ENCODE data around the gene CYP4F12. TPM values are rescaled to one million over a fixed set of nuclear protein-coding genes. Genes with fewer than 3 reads are reported as not detected.
A peak's percentile ranks its signal among the peaks of the same experiment; 100 is the strongest.
"Not testable (repeated sequence)": the region's sequence is repeated elsewhere in the genome, so short reads cannot be mapped to it uniquely, and the experiment has no call there.

Gene CYP4F12
- total RNA-seq, 1 donor from 2014 or later: not detected

GRCh38 chr19:15650123-15650522 is 22.8 kb upstream of the CYP4F12 start:
- DNase-seq (ENCODE audit: low read depth in 2 of 2): not testable (repeated sequence)

DNA sequence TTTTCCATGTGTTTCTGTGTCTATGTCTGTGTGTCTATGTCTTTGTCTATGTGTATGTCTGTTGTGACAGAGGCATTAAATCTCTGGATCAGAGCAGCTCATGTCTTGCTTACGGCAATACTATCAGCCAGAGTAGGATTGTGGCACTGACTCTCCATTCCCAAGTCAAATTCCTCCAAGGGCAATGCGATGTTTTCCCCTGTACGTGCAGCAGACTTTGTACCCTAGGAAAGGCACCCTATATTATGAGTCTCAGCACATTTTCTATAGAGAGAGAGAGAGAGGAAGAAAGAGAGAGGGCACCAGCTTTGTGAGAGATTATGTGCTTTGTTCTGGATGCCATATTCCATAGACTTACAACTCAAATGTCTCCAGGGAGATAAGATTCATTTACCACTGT is 21.1 kb upstream of the CYP4F12 start:
- no peak for DNase-seq (ENCODE audit: low read depth in 2 of 2)

DNA sequence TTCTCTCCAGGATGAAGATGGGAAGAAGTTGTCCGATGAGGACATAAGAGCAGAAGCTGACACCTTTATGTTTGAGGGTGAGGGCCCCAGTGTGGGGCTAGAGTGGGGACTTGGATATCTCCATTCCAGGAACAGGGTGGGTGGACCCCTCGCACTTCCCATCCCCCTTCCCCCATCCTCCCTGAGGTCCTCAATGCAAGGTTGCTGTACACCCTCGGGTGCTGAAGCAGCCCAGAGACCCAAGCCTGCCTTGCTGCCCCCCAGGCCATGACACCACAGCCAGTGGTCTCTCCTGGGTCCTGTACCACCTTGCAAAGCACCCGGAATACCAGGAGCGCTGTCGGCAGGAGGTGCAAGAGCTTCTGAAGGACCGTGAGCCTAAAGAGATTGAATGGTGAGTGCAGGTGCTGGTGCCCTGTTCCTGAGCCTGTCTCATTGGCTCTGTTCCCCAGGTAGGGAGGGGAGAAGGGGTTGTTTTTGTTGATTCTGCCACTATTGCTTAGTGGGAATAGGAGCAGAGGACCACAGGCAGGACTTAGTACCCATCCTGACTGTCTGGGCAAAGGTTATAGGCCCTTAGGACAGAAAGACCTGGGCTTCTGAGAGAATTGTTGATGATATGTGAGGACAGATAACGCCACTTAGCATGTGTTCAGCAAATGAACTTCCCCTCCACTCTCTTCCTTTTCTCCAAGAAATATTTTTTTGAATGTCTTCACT is 20.2 kb upstream of the CYP4F12 start:
- DNase-seq (ENCODE audit: low read depth in 2 of 2): no peak

DNA sequence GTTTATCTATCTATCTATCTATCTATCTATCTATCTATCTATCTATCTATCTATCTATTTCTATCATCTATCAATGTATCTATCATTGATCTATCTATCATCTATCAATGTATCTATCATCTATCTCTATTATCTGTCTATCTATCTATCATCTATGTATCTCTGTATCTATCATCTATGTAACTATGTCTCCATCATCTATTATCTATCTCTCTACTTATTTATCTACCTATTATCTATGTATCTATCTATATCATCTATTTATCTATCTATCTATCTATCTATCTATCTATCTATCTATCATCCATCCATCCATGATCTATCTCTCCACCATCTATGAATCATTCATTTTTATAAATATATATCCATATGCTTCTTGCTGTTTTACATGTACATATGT is 16.4 kb upstream of the CYP4F12 start:
- no peak for DNase-seq (ENCODE audit: low read depth in 2 of 2)

DNA sequence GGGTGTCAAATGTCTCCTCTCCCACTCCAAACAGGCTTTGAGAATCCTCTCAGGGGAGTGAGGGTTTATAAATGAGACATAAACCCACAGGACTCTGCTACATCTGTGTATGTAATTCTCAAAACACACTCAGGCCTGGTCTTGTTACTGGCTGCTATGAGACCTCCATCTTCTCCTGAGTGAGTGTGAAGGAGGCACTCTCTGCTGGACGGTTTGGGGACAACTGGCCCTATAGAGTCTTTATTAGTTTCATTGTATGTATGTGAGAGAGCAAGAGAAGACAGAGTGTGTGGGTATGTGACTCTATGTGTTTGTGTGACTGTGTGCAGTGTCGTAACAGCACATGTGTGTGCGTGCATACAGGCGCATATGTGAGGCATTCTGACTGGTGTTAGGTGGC is 9.6 kb upstream of the CYP4F12 start:
- DNase-seq (ENCODE audit: low read depth in 2 of 2): no peak

GRCh38 chr19:15666186-15666585 is 6.7 kb upstream of the CYP4F12 start:
- DNase-seq (ENCODE audit: low read depth in 2 of 2): no peak

DNA sequence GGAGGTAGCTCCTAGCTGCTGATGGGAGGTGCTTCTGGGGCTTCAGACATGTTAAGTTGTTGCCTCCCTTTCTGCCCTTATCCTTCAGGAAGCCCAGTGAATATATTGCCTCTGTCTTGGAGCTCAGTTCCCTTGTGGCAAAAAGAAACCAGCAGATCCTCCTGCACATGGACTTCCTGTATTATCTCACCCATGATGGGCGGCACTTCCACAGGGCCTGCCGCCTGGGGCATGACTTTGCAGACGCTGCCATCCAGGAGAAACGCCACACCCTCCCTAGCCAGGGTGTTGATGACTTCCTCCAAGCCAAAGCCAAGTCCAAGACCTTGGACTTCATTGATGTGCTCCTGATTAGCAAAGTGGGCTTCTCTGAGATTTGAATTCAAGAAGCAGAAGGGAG is 6.0 kb upstream of the CYP4F12 start:
- DNase-seq (ENCODE audit: low read depth in 2 of 2): no peak

- DNase-seq (ENCODE audit: low read depth in 2 of 2): no peak
Observed at GRCh38 chr19:15669440-15669839, 3.4 kb upstream of the CYP4F12 start.

GRCh38 chr19:15669891-15670290 is 3.0 kb upstream of the CYP4F12 start:
- DNase-seq (ENCODE audit: low read depth in 2 of 2): no peak

GRCh38 chr19:15671237-15671821 is 1.6 kb upstream of the CYP4F12 start:
- no peak for DNase-seq (ENCODE audit: low read depth in 2 of 2)

DNA sequence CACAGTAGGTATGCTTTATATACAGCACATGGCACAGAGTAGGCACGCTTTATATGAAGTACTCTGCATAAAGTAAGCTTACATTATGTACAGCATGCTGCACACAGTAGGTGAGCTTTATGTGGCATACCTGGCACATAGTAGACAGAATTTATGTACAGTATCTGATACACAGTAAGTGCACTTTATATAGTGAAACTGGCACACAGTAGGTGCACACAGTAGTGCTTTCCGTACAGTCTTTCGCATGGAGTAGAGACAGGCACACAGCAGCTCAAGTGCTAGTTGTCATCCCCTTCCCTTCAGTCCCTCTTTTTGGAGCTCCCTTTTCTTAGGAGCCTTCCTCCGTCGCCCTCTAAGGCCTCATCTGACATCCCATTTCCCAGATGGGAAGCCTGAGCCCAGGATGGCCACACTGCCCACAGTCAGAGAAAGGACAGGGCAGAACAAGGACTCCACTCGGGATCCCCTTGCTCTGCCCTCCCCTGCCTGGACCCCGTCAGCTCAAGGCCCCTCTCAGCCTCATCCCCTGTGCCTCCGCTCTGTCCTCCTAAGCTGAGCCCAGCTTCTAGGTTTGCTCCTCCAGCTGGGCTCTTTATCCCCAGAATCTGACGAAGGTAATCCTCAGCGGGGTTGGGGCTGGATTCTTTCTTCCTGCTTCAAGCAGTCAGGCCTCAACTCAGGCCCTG is 852 bp upstream of the CYP4F12 start:
- DNase-seq (ENCODE audit: low read depth in 2 of 2): no peak

GRCh38 chr19:15673176-15673654 is 328 bp downstream of the CYP4F12 start:
- no peak for DNase-seq (ENCODE audit: low read depth in 2 of 2)

GRCh38 chr19:15675560-15675959 is 2.7 kb downstream of the CYP4F12 start:
- no peak for DNase-seq (ENCODE audit: low read depth in 2 of 2)

- no peak for DNase-seq (ENCODE audit: low read depth in 2 of 2)
Observed at GRCh38 chr19:15679089-15679488, 6.2 kb downstream of the CYP4F12 start.

DNA sequence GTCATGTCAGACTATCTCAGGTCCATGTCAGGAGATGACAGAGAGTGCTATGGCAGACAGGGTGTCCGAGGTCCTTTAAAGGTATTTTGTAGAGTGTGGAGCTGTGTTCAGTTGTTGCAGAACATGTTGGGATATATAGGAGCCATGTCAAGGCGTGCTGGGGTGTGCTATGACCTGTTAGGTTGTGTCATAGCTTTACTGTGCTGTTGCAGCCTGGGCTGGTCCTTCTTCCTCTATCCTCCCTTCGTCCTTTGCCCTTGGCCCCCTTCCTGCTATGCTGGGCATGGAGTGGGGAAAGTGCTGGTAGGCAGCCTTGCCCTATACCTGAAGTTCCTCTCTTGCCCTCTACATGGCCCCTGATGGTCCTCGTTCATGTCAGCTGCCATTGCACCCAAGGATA is 7.0 kb downstream of the CYP4F12 start:
- not testable (repeated sequence) for DNase-seq (ENCODE audit: low read depth in 2 of 2)

- DNase-seq (ENCODE audit: low read depth in 2 of 2): no peak
Observed at GRCh38 chr19:15680478-15681322, 7.8 kb downstream of the CYP4F12 start.

DNA sequence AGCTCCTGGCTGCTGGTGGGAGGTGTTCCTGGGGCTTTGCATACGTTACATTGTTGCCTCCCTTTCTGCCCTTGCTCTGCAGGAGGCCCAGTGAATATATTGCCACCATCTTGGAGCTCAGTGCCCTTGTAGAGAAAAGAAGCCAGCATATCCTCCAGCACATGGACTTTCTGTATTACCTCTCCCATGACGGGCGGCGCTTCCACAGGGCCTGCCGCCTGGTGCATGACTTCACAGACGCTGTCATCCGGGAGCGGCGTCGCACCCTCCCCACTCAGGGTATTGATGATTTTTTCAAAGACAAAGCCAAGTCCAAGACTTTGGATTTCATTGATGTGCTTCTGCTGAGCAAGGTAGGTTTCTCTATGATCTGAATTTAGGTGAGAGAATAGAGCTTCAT is 10.5 kb downstream of the CYP4F12 start:
- DNase-seq (ENCODE audit: low read depth in 2 of 2): no peak

DNA sequence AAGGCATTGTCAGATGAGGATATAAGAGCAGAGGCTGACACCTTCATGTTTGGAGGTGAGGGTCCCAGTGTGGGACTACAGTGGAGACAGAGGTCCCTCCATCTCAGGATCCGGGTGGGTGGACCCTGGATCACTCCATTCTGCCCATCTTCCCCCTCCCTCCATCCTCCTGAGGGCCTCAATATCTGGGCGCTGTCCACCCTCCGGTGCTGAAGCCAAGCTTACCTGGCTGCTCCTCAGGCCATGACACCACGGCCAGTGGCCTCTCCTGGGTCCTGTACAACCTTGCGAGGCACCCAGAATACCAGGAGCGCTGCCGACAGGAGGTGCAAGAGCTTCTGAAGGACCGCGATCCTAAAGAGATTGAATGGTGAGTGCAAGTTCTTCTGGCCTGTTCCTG is 11.9 kb downstream of the CYP4F12 start:
- no peak for DNase-seq (ENCODE audit: low read depth in 2 of 2)

DNA sequence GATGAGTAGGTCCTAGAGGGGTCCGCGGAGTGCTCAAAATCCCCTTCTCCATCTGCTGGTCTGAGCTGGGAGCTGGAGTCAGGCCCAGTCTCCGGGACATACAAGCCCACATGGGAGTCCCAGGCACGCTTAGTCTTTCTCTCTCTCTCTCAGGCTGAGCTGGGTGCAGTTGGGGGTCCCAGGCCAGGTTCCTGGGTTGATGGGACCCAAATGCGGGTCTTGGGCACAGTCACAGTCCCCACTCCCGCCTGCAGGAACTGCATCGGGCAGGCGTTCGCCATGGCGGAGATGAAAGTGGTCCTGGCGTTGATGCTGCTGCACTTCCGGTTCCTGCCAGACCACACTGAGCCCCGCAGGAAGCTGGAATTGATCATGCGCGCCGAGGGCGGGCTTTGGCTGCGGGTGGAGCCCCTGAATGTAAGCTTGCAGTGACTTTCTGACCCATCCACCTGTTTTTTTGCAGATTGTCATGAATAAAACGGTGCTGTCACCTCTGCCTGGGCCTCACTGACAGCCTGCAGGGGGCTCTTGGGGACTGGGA is 23.8 kb downstream of the CYP4F12 start:
- no peak for DNase-seq (ENCODE audit: low read depth in 2 of 2)

DNA sequence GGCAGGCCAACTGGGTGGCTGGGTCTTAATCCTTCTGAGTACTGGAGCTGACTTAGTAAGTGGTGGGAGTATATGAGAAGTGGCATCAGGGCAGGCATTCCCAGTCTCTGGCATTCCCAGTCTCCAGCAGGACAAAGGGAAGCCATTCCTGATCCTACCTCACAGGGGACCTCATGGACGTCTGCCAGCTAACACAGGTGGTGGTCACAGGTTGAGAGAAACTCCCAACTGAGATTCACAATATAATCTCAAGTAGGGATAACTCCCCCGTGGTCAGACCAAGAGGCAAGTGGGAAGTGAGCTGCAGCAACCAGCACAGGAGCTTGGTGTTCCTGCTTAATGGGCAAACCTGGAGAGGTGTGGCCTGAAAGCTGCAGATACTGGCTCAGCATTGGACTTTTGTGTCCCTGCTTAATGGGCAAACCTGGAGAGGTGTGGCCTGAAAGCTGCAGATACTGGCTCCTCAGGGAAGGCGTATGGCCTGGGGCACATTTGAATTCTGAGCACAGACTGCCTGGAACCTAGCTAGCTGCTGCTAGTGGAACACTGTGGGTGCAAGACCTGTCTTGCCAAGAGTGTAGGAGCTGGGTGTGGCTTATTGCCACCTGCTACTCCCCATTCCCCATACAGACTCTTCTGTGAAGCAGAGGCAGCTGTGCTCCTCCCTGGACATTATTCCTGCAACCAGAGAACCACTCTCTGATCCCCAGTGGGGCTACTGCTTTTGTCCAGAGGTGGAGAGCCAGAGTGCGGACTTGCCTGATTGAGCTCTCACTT is 29.1 kb downstream of the CYP4F12 start:
- DNase-seq (ENCODE audit: low read depth in 2 of 2): no peak

GRCh38 chr19:15702534-15702930 is 29.6 kb downstream of the CYP4F12 start:
- DNase-seq (ENCODE audit: low read depth in 2 of 2): peak; percentile 82 to 83
